ENCODE data around the gene ABCC9. TPM values are rescaled to one million over a fixed set of nuclear protein-coding genes. Genes with fewer than 3 reads are reported as not detected.

The ABCC9 gene
- total and polyA plus RNA-seq, 2 donors (not counting 3 experiments of a cell fraction or from before 2014, with no cell fraction given), result under 0.01 TPM; not detected in 1

DNA sequence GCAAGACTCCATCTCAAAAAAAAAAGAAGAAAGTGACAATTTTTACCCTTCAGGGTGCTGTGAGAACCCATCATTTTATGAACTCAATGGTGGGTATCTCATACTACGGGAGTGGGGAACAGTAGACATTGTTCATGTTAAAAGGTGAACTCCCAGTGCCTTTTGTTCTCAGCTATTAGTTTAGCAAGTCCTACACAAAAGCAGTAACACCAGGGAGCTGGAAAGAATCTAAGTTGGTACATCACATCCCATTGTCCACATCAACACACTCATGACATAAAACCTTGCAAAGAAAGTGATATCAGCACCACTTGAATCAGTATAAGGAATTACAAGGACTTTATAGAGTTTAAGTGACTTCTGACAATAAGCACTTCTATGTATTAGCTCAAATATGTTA lies 47.4 kb upstream of the ABCC9 start:
- Histone ChIP-seq H3K36me3 (ENCODE audit: control insufficient read depth in 2 of 2, extremely low read depth in 1 of 2, insufficient read depth in 2 of 2, low read length in 2 of 2) (no peaks in the 10 kb centered on the region), H3K4me2 (ENCODE audit: insufficient read depth, low read length) (no peak overlapping the region), H3K4me3 (replicated peaks in 1 of 3; ENCODE audit: insufficient read depth in 1 of 3, low read depth in 1 of 3, low read length in 3 of 3) (no peak overlapping the region), H3K79me2 (ENCODE audit: control insufficient read depth, insufficient read depth, low read length) (no peaks in the 10 kb centered on the region), H3K9me3 (replicated peaks; ENCODE audit: control insufficient read depth, insufficient read depth, low read length) (no peaks in the 10 kb centered on the region), H3K4me1 (ENCODE audit: control insufficient read depth, extremely low read depth, insufficient read depth, low read length) (peaks cover 9% of the 10 kb centered on the region), H3K27me3 (ENCODE audit: control insufficient read depth in 2 of 2, insufficient read depth in 2 of 2, low read length in 2 of 2) (peaks cover 0 to 3% of the 10 kb centered on the region in 2 experiments), H3K9me1 (replicated peaks; ENCODE audit: control insufficient read depth, extremely low read depth, insufficient read depth, low read length) (no peaks in the 10 kb centered on the region), H3K9ac (replicated peaks; ENCODE audit: extremely low read depth, insufficient read depth, low read length) (no peak overlapping the region), H2AFZ (ENCODE audit: low read depth, low read length) (no peak overlapping the region), H4K20me1 (replicated peaks; ENCODE audit: control insufficient read depth, extremely low read depth, insufficient read depth, low read length) (no peaks in the 10 kb centered on the region), H3K27ac (ENCODE audit: insufficient read depth, low read depth, low read length) (no peak overlapping the region)
- TF ChIP-seq FOS (IDR thresholded peaks at IDR 0.05; ENCODE audit: borderline replicate concordance, insufficient read depth, low read length) (no peak), MYC (IDR thresholded peaks at IDR 0.05; ENCODE audit: low read depth, low read length) (no peak), GATA2 (IDR thresholded peaks at IDR 0.05; ENCODE audit: insufficient read depth, insufficient read length, low read depth, low read length) (no peak), JUN (IDR thresholded peaks at IDR 0.05; ENCODE audit: borderline replicate concordance, insufficient read depth, insufficient read length, low read depth) (no peak), POLR2A (IDR thresholded peaks at IDR 0.05; ENCODE audit: low read depth, low read length) (no peak), EZH2 (IDR thresholded peaks at IDR 0.05; ENCODE audit: borderline replicate concordance, low read depth, low read length, severe bottlenecking) (no peak), POLR2AphosphoS5 (IDR thresholded peaks at IDR 0.05; ENCODE audit: insufficient read depth, low read depth, low read length) (no peak)
- TF ChIP-seq, protein P1, sequence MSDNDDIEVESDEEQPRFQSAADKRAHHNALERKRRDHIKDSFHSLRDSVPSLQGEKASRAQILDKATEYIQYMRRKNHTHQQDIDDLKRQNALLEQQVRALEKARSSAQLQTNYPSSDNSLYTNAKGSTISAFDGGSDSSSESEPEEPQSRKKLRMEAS (IDR thresholded peaks at IDR 0.05; ENCODE audit: insufficient read depth, insufficient read length), result no peak
- TF ChIP-seq, protein P2, sequence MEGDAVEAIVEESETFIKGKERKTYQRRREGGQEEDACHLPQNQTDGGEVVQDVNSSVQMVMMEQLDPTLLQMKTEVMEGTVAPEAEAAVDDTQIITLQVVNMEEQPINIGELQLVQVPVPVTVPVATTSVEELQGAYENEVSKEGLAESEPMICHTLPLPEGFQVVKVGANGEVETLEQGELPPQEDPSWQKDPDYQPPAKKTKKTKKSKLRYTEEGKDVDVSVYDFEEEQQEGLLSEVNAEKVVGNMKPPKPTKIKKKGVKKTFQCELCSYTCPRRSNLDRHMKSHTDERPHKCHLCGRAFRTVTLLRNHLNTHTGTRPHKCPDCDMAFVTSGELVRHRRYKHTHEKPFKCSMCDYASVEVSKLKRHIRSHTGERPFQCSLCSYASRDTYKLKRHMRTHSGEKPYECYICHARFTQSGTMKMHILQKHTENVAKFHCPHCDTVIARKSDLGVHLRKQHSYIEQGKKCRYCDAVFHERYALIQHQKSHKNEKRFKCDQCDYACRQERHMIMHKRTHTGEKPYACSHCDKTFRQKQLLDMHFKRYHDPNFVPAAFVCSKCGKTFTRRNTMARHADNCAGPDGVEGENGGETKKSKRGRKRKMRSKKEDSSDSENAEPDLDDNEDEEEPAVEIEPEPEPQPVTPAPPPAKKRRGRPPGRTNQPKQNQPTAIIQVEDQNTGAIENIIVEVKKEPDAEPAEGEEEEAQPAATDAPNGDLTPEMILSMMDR (IDR thresholded peaks at IDR 0.05; ENCODE audit: extremely low read depth in 1 of 2, insufficient read depth in 1 of 2, low read depth in 1 of 2, low read length in 2 of 2), result no peak
- dilution Hi-C loops (cut with MboI; ENCODE audit: extremely low pct_ligation_motif_present, low sequenced_read_pairs), result no loop called here
- ChIA-PET POLR2A (no interaction called here), CTCF (interaction anchor here (0.9 to 8.1 kb wide), 8 partner anchors 9 to 675 kb away, joined by 3 to 517 read pairs (median 12); no protein-coding TSS in a partner anchor)
- BruUV-seq (replicated peaks), result no TSS peak
- DNase-seq (ENCODE audit: low read depth, low spot score), result no peak
- FAIRE-seq, result no peak
- intact Hi-C loops (cut with micrococcal nuclease), result loop anchor here (1.0 kb wide), 2 partner anchors 290 to 455 kb away; no protein-coding TSS in a partner anchor
